ENCODE data around the gene IPCEF1. TPM values are rescaled to one million over a fixed set of nuclear protein-coding genes. Genes with fewer than 3 reads are reported as not detected.

The IPCEF1 gene
- polyA plus RNA-seq, 1 donor (not counting 4 experiments of a cell fraction or from before 2014, with no cell fraction given): 0.21 TPM

DNA sequence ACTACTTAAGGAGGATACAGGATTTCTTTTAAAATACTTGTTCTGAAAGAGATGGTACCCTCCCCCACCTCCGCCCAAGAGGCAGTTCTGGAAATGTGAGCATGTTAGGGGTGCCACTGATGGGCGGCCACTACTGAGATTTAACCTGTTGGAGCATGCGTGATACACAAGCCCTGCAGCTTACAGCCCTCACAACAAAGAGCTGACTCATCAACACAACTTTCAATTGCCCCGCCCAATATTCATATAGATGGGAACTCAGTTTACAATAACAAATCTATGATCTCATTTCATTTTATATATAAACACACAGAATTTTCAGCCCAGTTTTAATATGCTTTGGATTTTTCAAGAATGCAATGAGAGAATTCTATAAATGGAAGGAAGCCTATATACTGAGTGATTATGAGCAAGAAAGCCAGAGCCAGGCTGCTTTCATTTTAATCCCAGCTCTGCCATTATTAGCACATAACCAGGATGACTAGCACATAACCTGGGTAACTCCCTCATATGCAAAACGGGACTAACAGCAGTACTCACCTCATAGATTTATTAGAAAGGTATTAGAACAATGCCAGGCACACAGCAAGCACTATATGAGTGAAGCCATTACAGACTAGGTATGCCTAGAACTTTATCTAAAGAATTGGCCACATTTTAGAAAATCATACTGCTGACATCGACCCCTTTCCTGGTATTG is 45.6 kb upstream of the IPCEF1 start:
- dilution Hi-C loops (cut with MboI; ENCODE audit: extremely low pct_ligation_motif_present, low sequenced_read_pairs): no loop called here
- peak; percentile 38 for DNase-seq (ENCODE audit: low read depth, low spot score)

DNA sequence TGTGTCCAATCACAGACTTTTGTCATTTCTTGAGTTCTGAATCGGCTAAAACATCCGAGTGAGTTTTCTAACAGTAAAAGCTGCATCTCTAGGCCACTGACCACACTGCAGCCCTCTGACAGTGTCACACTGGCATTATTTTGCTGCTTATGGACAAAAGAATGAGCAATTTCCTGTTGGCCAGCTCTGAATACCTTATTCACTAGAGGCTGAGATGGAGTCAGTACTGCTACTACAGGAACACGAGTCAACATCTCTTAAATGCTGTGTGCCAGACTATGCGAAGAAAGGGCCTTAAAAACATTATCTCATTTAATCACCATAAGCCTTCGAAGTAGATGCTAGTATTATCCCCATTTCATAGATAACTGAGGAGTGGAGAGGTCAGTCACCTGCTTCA is 42.5 kb upstream of the IPCEF1 start:
- dilution Hi-C loops (cut with MboI; ENCODE audit: extremely low pct_ligation_motif_present, low sequenced_read_pairs): no loop called here
- no peak for FAIRE-seq

More for the DNA sequence above, 45.6 kb upstream of the IPCEF1 start:
- H4K20me1 ChIP-seq (ENCODE audit: control insufficient read depth, extremely low read depth, insufficient read depth, low read length): no peaks in the 10 kb centered on the region
- peak overlapping the region; percentile 55 for H3K4me2 ChIP-seq (ENCODE audit: control insufficient read depth, extremely low read depth, insufficient read depth, low read depth, low read length)
- H3K4me3 ChIP-seq (ENCODE audit: control insufficient read depth in 2 of 3, extremely low read depth in 1 of 3, insufficient read depth in 2 of 3, low read depth in 1 of 3, low read length in 3 of 3): no peak overlapping the region
- H3K9me1 ChIP-seq (ENCODE audit: control insufficient read depth, extremely low read depth, insufficient read depth, low read length): no peaks in the 10 kb centered on the region
- no peaks in the 10 kb centered on the region for H3K27me3 ChIP-seq (ENCODE audit: control insufficient read depth, extremely low read depth, insufficient read depth, low read length)
- no peak overlapping the region for H3K9ac ChIP-seq (ENCODE audit: control insufficient read depth, extremely low read depth, insufficient read depth, low read length)
- peak overlapping the region; percentile 39 for H3K27ac ChIP-seq (ENCODE audit: control insufficient read depth, insufficient read depth, low read length)
- H3K9me3 ChIP-seq (ENCODE audit: control insufficient read depth, low read depth, low read length): no peaks in the 10 kb centered on the region
- H3K4me1 ChIP-seq (ENCODE audit: control insufficient read depth, extremely low read depth, insufficient read depth, low read length): peaks cover 19% of the 10 kb centered on the region
- no peak for FAIRE-seq
- H2AFZ ChIP-seq (ENCODE audit: control insufficient read depth, low read length): no peak overlapping the region
- H3K36me3 ChIP-seq (ENCODE audit: control insufficient read depth in 2 of 2, extremely low read depth in 1 of 2, insufficient read depth in 2 of 2, low read length in 2 of 2): peaks cover 0 to 2% of the 10 kb centered on the region in 2 experiments
- TF ChIP-seq EZH2 (IDR thresholded peaks at IDR 0.05; ENCODE audit: low read length): no peak
- TF ChIP-seq, protein P1, sequence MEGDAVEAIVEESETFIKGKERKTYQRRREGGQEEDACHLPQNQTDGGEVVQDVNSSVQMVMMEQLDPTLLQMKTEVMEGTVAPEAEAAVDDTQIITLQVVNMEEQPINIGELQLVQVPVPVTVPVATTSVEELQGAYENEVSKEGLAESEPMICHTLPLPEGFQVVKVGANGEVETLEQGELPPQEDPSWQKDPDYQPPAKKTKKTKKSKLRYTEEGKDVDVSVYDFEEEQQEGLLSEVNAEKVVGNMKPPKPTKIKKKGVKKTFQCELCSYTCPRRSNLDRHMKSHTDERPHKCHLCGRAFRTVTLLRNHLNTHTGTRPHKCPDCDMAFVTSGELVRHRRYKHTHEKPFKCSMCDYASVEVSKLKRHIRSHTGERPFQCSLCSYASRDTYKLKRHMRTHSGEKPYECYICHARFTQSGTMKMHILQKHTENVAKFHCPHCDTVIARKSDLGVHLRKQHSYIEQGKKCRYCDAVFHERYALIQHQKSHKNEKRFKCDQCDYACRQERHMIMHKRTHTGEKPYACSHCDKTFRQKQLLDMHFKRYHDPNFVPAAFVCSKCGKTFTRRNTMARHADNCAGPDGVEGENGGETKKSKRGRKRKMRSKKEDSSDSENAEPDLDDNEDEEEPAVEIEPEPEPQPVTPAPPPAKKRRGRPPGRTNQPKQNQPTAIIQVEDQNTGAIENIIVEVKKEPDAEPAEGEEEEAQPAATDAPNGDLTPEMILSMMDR (optimal IDR thresholded peaks at IDR 0.05 in 1 of 3, IDR thresholded peaks at IDR 0.05 in 1 of 3, conservative IDR thresholded peaks at IDR 0.05 in 1 of 3; ENCODE audit: extremely low read depth in 1 of 3, insufficient read depth in 2 of 3, low read length in 3 of 3): no peak
- H3K79me2 ChIP-seq (ENCODE audit: control insufficient read depth, insufficient read depth, low read length): no peaks in the 10 kb centered on the region

More for the DNA sequence above, 42.5 kb upstream of the IPCEF1 start:
- Histone ChIP-seq H3K4me3 (ENCODE audit: control insufficient read depth in 2 of 3, extremely low read depth in 1 of 3, insufficient read depth in 2 of 3, low read depth in 1 of 3, low read length in 3 of 3) (no peak overlapping the region), H4K20me1 (ENCODE audit: control insufficient read depth, extremely low read depth, insufficient read depth, low read length) (no peaks in the 10 kb centered on the region), H3K27ac (ENCODE audit: control insufficient read depth, insufficient read depth, low read length) (no peak overlapping the region), H3K9me3 (ENCODE audit: control insufficient read depth, low read depth, low read length) (no peaks in the 10 kb centered on the region), H3K9me1 (ENCODE audit: control insufficient read depth, extremely low read depth, insufficient read depth, low read length) (no peaks in the 10 kb centered on the region), H3K9ac (ENCODE audit: control insufficient read depth, extremely low read depth, insufficient read depth, low read length) (no peak overlapping the region), H3K36me3 (ENCODE audit: control insufficient read depth in 2 of 2, extremely low read depth in 1 of 2, insufficient read depth in 2 of 2, low read length in 2 of 2) (peaks cover 0 to 2% of the 10 kb centered on the region in 2 experiments), H3K79me2 (ENCODE audit: control insufficient read depth, insufficient read depth, low read length) (no peaks in the 10 kb centered on the region), H3K4me2 (ENCODE audit: control insufficient read depth, extremely low read depth, insufficient read depth, low read depth, low read length) (no peak overlapping the region), H3K4me1 (ENCODE audit: control insufficient read depth, extremely low read depth, insufficient read depth, low read length) (peaks cover 19% of the 10 kb centered on the region), H3K27me3 (ENCODE audit: control insufficient read depth, extremely low read depth, insufficient read depth, low read length) (no peaks in the 10 kb centered on the region), H2AFZ (ENCODE audit: control insufficient read depth, low read length) (no peak overlapping the region)
- no peak for TF ChIP-seq EZH2 (IDR thresholded peaks at IDR 0.05; ENCODE audit: low read length)
- TF ChIP-seq, protein P1 (optimal IDR thresholded peaks at IDR 0.05 in 1 of 3, IDR thresholded peaks at IDR 0.05 in 1 of 3, conservative IDR thresholded peaks at IDR 0.05 in 1 of 3; ENCODE audit: extremely low read depth in 1 of 3, insufficient read depth in 2 of 3, low read length in 3 of 3): no peak
- DNase-seq (ENCODE audit: low read depth, low spot score): no peak

Measured in keratinocyte (primary cell).